Activated T-helper 17 cell treated with anti-CD3 and anti-CD28 coated beads, Interleukin-2, amount 50 U/mL, for 72 hours (primary cell): Measurements from ENCODE around the gene TMC5. TPM values are rescaled to one million over a fixed set of nuclear protein-coding genes. Genes with fewer than 3 reads are reported as not detected.

Experiments
- ATAC-seq: fragments of 150-1000 bp; cut with Tn5 transposase; replicated peaks from 2 replicates; pipeline ENCODE4 v1.10.0; 2021; ENCODE audit warnings: mild to moderate bottlenecking, moderate library complexity
- H3K27ac Mint-ChIP-seq: one replicate; pipeline ENCODE4 v1.8.0; 2022; ENCODE audit warnings: mixed read lengths
- H3K27me3 Mint-ChIP-seq: one replicate; pipeline ENCODE4 v1.8.0; 2022; ENCODE audit warnings: mixed read lengths
- H3K36me3 Mint-ChIP-seq: one replicate; pipeline ENCODE4 v1.8.0; 2022; ENCODE audit warnings: low read depth, mild to moderate bottlenecking, mixed read lengths
- H3K4me1 Mint-ChIP-seq: one replicate; pipeline ENCODE4 v1.8.0; 2022; ENCODE audit warnings: mixed read lengths
- H3K4me3 Mint-ChIP-seq: one replicate; pipeline ENCODE4 v1.8.0; 2022; ENCODE audit warnings: mild to moderate bottlenecking, mixed read lengths
- H3K9me3 Mint-ChIP-seq: one replicate; pipeline ENCODE4 v1.8.0; 2022; ENCODE audit warnings: mixed read lengths
- total RNA-seq, 2 donors: library from RNA; stranded (reverse); gene quantifications; one replicate each; pipeline ENCODE4 v1.2.3, GENCODE V29; 2022

The TMC5 gene
- total RNA-seq, 2 donors from 2014 or later, result 0.09 to 0.32 TPM

GRCh38 chr16:19520861-19521331 lies 103.2 kb downstream of the TMC5 start:
- H3K27ac Mint-ChIP-seq, result peak overlapping the region; percentile 95
- H3K9me3 Mint-ChIP-seq, result no peaks in the 10 kb centered on the region
- H3K4me3 Mint-ChIP-seq, result peak overlapping the region; percentile 98
- peaks cover 33% of the 10 kb centered on the region for H3K4me1 Mint-ChIP-seq
- ATAC-seq, result peak; percentile 13
- H3K27me3 Mint-ChIP-seq, result no peaks in the 10 kb centered on the region
- peaks cover 16% of the 10 kb centered on the region for H3K36me3 Mint-ChIP-seq

- no peaks in the 10 kb centered on the region for H3K9me3 Mint-ChIP-seq
- H3K4me1 Mint-ChIP-seq, result peaks cover 33% of the 10 kb centered on the region
- H3K27me3 Mint-ChIP-seq, result no peaks in the 10 kb centered on the region
- ATAC-seq, result peak; percentile 84
- H3K4me3 Mint-ChIP-seq, result peak within 1 kb of the TSS; percentile 98
- H3K36me3 Mint-ChIP-seq, result peaks cover 8% of the 10 kb centered on the region
- H3K27ac Mint-ChIP-seq, result peak within 1 kb of the TSS; percentile 95
Measured at GRCh38 chr16:19521471-19522396, 104.1 kb downstream of the TMC5 start, which contains the start of gene GDE1. Gene GDE1 (minus strand): TSS chr16:19522098. CDS start chr16:19521964, 134 bp downstream.

- peaks cover 29% of the 10 kb centered on the region for H3K4me1 Mint-ChIP-seq
- H3K27ac Mint-ChIP-seq, result peak overlapping the region; percentile 95
- H3K9me3 Mint-ChIP-seq, result no peaks in the 10 kb centered on the region
- H3K36me3 Mint-ChIP-seq, result peaks cover 2% of the 10 kb centered on the region
- peak overlapping the region; percentile 98 for H3K4me3 Mint-ChIP-seq
- H3K27me3 Mint-ChIP-seq, result no peaks in the 10 kb centered on the region
- ATAC-seq, result no peak
Measured at GRCh38 chr16:19522397-19522732, 104.7 kb downstream of the TMC5 start.

DNA sequence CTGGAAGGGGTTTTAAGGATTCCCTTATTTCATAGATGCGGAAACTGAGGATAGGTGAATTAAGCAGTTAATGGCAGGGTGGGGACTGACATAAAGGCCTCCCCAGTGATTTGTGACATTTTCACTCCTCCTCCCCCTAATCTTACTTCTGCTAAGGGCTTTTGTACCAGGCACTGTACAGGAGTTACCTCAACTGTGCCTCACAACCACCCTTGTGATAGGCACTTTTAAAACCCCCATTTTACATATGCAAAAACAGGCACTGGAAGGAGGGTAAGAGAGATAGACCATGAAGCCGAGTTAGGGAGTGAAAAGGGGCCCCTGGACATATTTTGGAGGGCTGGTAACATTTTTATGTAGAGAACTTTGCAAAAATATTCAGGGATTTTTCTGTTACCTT lies 105.1 kb downstream of the TMC5 start:
- Mint-ChIP-seq H3K9me3 (no peaks in the 10 kb centered on the region), H3K27ac (peak overlapping the region; percentile 95), H3K36me3 (peaks cover 2% of the 10 kb centered on the region), H3K4me3 (peak overlapping the region; percentile 98), H3K4me1 (peaks cover 28% of the 10 kb centered on the region), H3K27me3 (no peaks in the 10 kb centered on the region)
- no peak for ATAC-seq

DNA sequence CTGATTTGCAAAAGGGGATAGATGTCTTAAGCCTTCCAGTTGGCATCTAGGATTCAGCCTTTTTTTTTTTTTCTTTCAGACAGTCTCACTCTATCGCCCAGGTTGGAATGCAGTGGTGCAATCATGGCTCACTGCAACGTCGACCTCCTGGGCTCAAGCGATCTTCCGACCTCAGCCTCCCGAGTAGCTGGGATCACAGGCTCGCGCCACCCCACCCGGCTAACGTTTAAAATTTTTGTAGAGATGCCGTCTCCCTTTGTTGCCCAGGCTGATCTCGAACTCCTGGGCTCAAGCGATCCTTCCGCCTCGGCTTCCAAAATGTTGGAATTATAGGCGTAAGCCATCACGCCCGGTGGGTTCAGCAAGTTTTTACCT lies 105.5 kb downstream of the TMC5 start:
- Mint-ChIP-seq H3K36me3 (peaks cover 6% of the 10 kb centered on the region), H3K4me3 (peak overlapping the region; percentile 98), H3K27ac (peak overlapping the region; percentile 80), H3K4me1 (peaks cover 28% of the 10 kb centered on the region), H3K9me3 (no peaks in the 10 kb centered on the region), H3K27me3 (no peaks in the 10 kb centered on the region)
- ATAC-seq, result no peak

DNA sequence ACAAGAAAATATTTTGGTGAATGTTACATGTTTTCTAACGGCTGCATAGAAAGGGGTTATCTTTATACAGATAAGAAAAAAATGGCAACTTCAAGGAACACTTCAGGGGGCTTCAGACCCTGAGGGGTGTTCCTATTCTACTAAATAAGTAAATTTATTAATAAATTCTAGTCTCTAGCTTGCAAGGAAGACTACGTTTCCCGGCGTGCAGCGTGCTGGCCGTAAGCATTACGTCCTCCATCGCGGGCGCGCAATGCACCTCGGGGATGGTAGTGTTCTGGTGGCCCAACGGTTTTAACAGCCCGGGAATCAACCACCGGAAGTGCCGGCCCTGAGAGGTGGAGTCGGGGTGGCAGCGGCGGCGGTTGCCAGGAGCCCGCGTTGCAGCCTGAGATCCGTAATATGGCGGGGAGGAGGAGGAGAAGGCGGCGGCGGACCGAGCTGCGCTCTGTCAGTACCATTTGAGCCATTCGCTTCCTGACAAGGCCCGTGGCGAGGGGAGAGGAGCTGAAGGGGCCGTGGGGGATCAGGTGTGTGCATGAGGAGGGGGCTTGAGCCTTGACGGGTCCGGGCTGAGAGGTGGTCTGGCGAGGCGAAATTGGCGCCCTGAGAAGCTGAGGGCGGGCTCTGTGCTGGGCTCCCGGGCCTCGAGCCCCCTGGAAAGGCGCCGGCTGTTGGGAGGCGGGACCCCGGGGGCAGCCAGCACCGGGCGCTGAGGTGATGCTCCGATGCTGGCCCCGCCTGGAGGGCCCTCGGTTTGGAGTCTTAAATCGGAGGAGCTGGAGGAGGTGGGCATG lies 106.1 kb downstream of the TMC5 start, which contains the start of gene CCP110:
Gene CCP110, plus strand, starts transcription at position 384 of the 797 bp plus-strand sequence. CDS start 3,940 bp downstream, outside the sequence.
- H3K4me3 Mint-ChIP-seq, result peak within 1 kb of the TSS; percentile 98
- H3K27me3 Mint-ChIP-seq, result no peaks in the 10 kb centered on the region
- H3K27ac Mint-ChIP-seq, result peak within 1 kb of the TSS; percentile 95
- peak; percentile 88 for ATAC-seq
- H3K9me3 Mint-ChIP-seq, result no peaks in the 10 kb centered on the region
- H3K36me3 Mint-ChIP-seq, result peaks cover 12% of the 10 kb centered on the region
- H3K4me1 Mint-ChIP-seq, result peaks cover 26% of the 10 kb centered on the region

DNA sequence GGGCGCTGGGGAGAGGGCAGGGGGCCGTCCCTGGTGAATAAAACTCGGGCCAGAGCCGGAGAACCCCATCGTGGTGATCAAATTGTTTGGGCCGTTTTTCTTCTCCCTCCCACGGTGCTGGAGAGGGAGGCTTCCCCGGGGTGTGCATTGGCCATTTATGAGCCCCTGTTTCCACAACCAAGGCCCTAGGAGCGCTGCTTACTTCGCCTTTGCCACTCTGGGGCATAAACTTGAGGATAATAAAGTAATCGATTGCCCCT lies 106.6 kb downstream of the TMC5 start:
- H3K9me3 Mint-ChIP-seq, result no peaks in the 10 kb centered on the region
- ATAC-seq, result no peak
- H3K4me1 Mint-ChIP-seq, result peaks cover 23% of the 10 kb centered on the region
- H3K27me3 Mint-ChIP-seq, result no peaks in the 10 kb centered on the region
- peaks cover 16% of the 10 kb centered on the region for H3K36me3 Mint-ChIP-seq
- peak overlapping the region; percentile 80 for H3K27ac Mint-ChIP-seq
- peak overlapping the region; percentile 98 for H3K4me3 Mint-ChIP-seq

DNA sequence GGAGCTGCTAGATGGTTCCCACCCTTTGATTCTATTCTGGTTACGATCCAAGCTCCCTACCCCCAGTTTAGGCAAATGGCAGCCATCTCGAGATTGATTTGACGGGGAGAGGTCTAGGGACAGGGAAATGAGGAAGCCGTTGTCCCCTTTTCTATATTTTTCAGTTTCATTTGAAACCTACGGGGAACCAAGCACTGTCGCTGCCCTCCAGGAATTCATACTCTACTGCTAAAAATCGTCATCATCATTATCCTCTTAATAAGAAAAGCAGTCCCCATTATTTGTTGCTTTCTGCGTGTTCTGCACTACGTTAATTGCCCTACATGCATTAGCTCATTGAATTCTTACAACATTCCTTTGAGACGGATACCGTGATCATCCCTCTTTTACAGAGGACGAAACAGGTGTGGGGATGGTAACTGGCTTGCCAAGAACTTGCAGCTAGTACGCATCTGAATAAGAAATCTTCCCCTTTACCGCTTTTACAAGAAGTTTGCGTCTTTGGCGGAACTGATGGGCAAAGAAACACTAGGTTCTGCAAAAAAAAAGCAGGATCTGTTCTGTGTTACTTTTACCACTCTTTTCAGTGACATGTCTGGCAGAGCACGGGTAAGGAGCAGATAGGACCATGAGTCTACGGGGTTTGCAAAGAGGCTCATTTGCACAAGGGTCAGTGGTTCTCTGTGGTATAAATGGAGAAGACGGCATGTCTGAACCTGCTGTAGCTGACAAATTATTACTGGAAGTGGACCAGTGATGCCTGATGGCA lies 107.1 kb downstream of the TMC5 start:
- H3K9me3 Mint-ChIP-seq, result no peaks in the 10 kb centered on the region
- peak overlapping the region; percentile 80 for H3K27ac Mint-ChIP-seq
- H3K36me3 Mint-ChIP-seq, result peaks cover 19% of the 10 kb centered on the region
- no peaks in the 10 kb centered on the region for H3K27me3 Mint-ChIP-seq
- peak overlapping the region; percentile 98 for H3K4me3 Mint-ChIP-seq
- ATAC-seq, result no peak
- H3K4me1 Mint-ChIP-seq, result peaks cover 23% of the 10 kb centered on the region

- Mint-ChIP-seq H3K4me3 (peak overlapping the region; percentile 98), H3K36me3 (peaks cover 24% of the 10 kb centered on the region), H3K27ac (no peak overlapping the region), H3K4me1 (peaks cover 23% of the 10 kb centered on the region), H3K9me3 (no peaks in the 10 kb centered on the region), H3K27me3 (no peaks in the 10 kb centered on the region)
- ATAC-seq, result no peak
Measured at GRCh38 chr16:19525385-19525723, 107.7 kb downstream of the TMC5 start.

GRCh38 chr16:19527161-19527560 lies 109.5 kb downstream of the TMC5 start:
- Mint-ChIP-seq H3K4me3 (no peak overlapping the region), H3K9me3 (no peaks in the 10 kb centered on the region), H3K27me3 (no peaks in the 10 kb centered on the region), H3K36me3 (peaks cover 30% of the 10 kb centered on the region), H3K4me1 (peaks cover 17% of the 10 kb centered on the region), H3K27ac (no peak overlapping the region)
- no peak for ATAC-seq

- Mint-ChIP-seq H3K9me3 (no peaks in the 10 kb centered on the region), H3K4me1 (peaks cover 11% of the 10 kb centered on the region), H3K27me3 (no peaks in the 10 kb centered on the region), H3K36me3 (peaks cover 45% of the 10 kb centered on the region), H3K4me3 (no peak overlapping the region), H3K27ac (no peak overlapping the region)
- no peak for ATAC-seq
Measured at GRCh38 chr16:19528666-19529065, 111.0 kb downstream of the TMC5 start.

DNA sequence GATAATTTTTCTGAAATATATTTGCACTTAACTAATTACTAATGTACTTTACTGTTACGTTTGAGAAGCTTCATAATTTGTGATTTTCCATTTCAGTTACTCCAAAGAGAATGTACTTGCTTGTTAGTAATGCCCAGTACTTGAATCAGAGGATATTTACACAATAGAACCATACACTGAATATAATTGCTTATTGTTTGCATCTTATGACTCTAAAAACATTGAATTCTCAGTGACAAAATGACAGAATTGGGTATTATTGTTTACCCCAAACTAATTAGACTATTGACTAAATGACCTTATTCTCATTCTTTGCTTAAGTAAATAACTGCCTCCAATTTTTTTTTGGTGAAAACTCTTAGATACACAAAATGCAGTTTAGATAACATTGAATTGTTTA lies 114.9 kb downstream of the TMC5 start:
- Mint-ChIP-seq H3K4me3 (no peak overlapping the region), H3K9me3 (no peaks in the 10 kb centered on the region), H3K27ac (no peak overlapping the region), H3K36me3 (peaks cover 83% of the 10 kb centered on the region), H3K27me3 (no peaks in the 10 kb centered on the region), H3K4me1 (no peaks in the 10 kb centered on the region)
- ATAC-seq, result no peak

GRCh38 chr16:19540241-19540970 lies 122.7 kb downstream of the TMC5 start:
- no peak for ATAC-seq
- H3K4me1 Mint-ChIP-seq, result no peaks in the 10 kb centered on the region
- H3K4me3 Mint-ChIP-seq, result no peak overlapping the region
- no peaks in the 10 kb centered on the region for H3K27me3 Mint-ChIP-seq
- H3K36me3 Mint-ChIP-seq, result peaks cover 80% of the 10 kb centered on the region
- no peak overlapping the region for H3K27ac Mint-ChIP-seq
- H3K9me3 Mint-ChIP-seq, result no peaks in the 10 kb centered on the region
